Smooth muscle cell of trachea (primary cell): ENCODE data around the gene TGFBRAP1. TPM values are rescaled to one million over a fixed set of nuclear protein-coding genes. Genes with fewer than 3 reads are reported as not detected.

Source experiments
- total RNA-seq: library from RNA; depleted of rRNA; stranded (reverse); fragments of >200 nt; gene quantifications from 2 replicates; pipeline ENCODE4 v1.2.1, GENCODE V29; 2014

Gene TGFBRAP1
- 15.6 and 17.2 TPM in 2 replicates for total RNA-seq

GRCh38 chr2:105329561-105330495, at the start of gene TGFBRAP1:
Gene TGFBRAP1, minus strand, starts transcription at chr2:105329735. Its CDS starts 21,434 bp downstream, at chr2:105308301.

GRCh38 chr2:105337122-105338019, 7.8 kb upstream of the TGFBRAP1 start, which contains the start of gene C2orf49:
Gene C2orf49, plus strand, starts transcription at chr2:105337540. Its CDS starts 48 bp downstream, at chr2:105337588.

GRCh38 chr2:105241443-105241842, 88.1 kb downstream of the TGFBRAP1 start, which contains the start of gene GPR45:
Gene GPR45, plus strand, starts transcription at chr2:105241743. Its CDS starts 116 bp downstream, at chr2:105241859.

Other genes starting within 250 kb of the TGFBRAP1 start
- not detected in 2 replicates for gene GPR45, start 88.0 kb downstream of the TGFBRAP1 start, total RNA-seq
- 22.3 and 23.7 TPM in 2 replicates for gene C2orf49, start 7.8 kb upstream of the TGFBRAP1 start, total RNA-seq
- 52.7 and 81.5 TPM in 2 replicates for gene FHL2, start 69.3 kb upstream of the TGFBRAP1 start, total RNA-seq